Fibroblast of the aortic adventitia (primary cell): Measurements from ENCODE around the gene DLGAP1. TPM values are rescaled to one million over a fixed set of nuclear protein-coding genes. Genes with fewer than 3 reads are reported as not detected.

Experiments
- DNase-seq: peaks from one replicate; pipeline ENCODE4 v3.0.0-alpha.2; 2010; ENCODE audit warnings: low read depth
- H3K4me3 ChIP-seq: 2 replicates; pipeline ENCODE4 v1.5.1; 2011; ENCODE audit warnings: low read depth, mild to moderate bottlenecking, control low read depth, low read length, moderate library complexity
- CTCF ChIP-seq: IDR thresholded peaks from 2 replicates; pipeline ENCODE4 v1.5.1; 2011; ENCODE audit warnings: mild to moderate bottlenecking, low read length, control low read depth, inconsistent platforms; ENCODE audit not compliant: insufficient read depth
- total RNA-seq: library from RNA; depleted of rRNA; stranded (reverse); fragments of >200 nt; gene quantifications from 2 replicates; pipeline ENCODE4 v1.2.3, GENCODE V29; 2012; ENCODE audit warnings: low replicate concordance

The DLGAP1 gene
- total RNA-seq, 1 donor, result 1.4 TPM

- no peak for TF ChIP-seq CTCF
- no peak for DNase-seq
Observed at GRCh38 chr18:3663870-3664512, 791.1 kb downstream of the DLGAP1 start.

GRCh38 chr18:3661989-3662388 is 793.1 kb downstream of the DLGAP1 start:
- no peak for TF ChIP-seq CTCF
- no peak overlapping the region for H3K4me3 ChIP-seq
- DNase-seq, result no peak

More at GRCh38 chr18:3663870-3664512, 791.1 kb downstream of the DLGAP1 start:
- H3K4me3 ChIP-seq, result no peak overlapping the region

- no peak for DNase-seq
- no peak overlapping the region for H3K4me3 ChIP-seq
- TF ChIP-seq CTCF, result no peak
Observed at GRCh38 chr18:3660739-3661515, 794.2 kb downstream of the DLGAP1 start.

GRCh38 chr18:3658529-3658928 is 796.6 kb downstream of the DLGAP1 start:
- no peak overlapping the region for H3K4me3 ChIP-seq
- TF ChIP-seq CTCF, result no peak
- DNase-seq, result no peak

GRCh38 chr18:3655254-3656050 is 799.7 kb downstream of the DLGAP1 start:
- TF ChIP-seq CTCF, result no peak

GRCh38 chr18:3654442-3655253 is 800.5 kb downstream of the DLGAP1 start:
- no peak for DNase-seq
- TF ChIP-seq CTCF, result no peak
- H3K4me3 ChIP-seq, result no peak overlapping the region

More at GRCh38 chr18:3655254-3656050, 799.7 kb downstream of the DLGAP1 start:
- no peak for DNase-seq
- H3K4me3 ChIP-seq, result no peak overlapping the region
